DLD1 (cell line): ENCODE results near the gene PEG3.
"Not testable (repeated sequence)": the region's sequence is repeated elsewhere in the genome, so short reads cannot be mapped to it uniquely, and the experiment has no call there.

Experiments used
- in situ Hi-C: cut with HindIII; loops from 2 replicates; pipeline ENCODE4 v1.10.0; 2017; ENCODE audit warnings: low sequenced_read_pairs

The PEG3 gene

DNA sequence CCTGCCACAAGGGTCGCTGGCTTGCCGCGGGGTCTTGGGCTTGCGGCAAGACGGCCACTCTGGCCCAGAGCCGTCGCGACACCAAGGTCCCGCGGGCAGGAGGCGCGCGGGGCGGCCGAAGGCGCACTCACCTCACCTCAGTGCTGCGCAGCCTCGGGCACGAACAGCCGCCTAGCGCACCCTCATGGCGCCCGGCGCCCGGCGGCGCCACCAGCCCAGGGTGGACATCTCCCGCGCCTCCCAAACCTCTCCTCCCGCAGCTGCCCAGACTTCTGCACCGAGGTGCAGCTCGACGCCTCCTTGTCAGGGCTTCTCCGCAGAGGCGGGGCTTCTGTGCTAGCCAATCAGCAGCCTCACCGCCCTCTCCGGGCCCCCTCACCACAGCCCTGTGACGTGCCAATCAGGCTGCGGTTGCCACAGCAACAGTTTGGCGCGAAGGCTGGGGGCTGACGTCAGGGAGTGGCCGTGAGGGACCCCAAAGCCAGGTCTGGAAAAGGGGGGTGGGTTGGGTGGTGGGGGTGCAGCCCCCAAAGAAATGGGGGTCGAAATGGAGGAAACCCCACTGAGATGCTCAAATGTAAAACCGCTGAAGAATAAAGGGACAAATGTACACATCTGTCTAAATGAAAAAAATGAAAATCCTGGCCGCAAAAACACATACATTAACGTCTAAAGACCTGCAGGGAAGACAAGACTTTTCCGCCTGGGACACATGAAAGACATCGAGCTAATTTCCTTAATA lies at the start of gene PEG3, which contains the start of gene ZIM2:
PEG3 (minus strand) TSS at position 276 of the 742 bp plus-strand sequence. CDS start 16,071 bp downstream, outside the sequence.
ZIM2 (minus strand) TSS at position 276 of the 742 bp plus-strand sequence. CDS start 16,449 bp downstream, outside the sequence.
- in situ Hi-C loops = no loop called here

DNA sequence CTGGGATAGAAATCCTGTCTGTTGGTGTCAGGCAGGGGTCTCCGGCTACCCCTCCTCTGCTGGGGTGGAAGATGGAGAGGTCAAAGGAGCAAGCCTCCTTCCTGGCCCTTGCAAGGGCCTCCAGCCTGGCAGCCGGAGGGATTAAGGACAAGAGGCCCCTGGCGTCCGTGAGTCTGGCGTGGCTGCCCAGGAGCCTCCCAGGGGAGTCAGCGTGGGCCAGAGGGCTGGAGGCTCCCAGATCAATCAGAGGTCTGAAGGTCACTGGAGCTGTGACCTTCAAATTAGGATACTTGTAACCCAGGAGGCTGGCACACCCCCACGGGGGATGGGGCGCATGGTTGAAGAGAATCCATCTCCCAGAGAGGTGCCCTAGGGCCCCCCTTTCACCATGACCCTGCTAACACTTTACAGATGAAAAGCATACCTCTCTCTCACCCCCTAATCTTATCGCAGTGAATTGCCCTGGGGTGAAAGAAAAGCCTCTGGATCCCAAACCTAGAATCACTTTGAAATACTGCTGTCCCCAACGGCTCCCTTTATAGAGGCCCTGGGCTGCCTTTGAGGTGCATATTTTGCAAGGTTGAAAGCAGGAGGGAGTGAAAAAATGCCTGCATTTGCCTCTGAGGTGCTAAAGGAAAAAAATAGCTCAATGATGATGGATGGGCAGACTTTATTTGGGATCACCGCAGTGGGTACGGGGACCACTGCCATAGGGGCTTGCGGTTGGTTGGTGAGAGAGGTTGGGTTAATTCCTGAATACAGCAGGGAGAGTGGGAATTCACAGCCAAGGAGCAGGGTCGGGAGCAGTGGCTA lies 44.9 kb upstream of the PEG3 start:
- in situ Hi-C loops = no loop called here

DNA sequence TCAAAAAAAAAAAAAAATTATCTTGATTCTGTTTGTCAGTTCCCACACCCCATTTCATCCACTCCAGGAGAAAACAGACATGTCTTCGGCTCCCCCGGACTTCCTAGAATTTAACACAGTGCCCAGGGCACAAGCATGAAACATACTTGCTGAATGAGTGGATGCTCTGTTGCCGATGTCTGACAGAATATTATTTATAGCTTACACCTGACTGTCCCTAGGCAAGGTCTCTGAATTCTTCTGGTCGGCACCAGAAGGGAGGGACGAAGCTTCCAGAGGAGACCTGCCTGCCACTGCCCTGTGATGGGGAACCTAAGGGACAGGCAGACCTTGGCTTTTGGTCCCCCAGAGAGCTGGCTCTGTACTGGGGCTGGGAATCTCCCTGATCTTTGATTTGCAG lies 43.9 kb upstream of the PEG3 start:
- in situ Hi-C loops = no loop called here

DNA sequence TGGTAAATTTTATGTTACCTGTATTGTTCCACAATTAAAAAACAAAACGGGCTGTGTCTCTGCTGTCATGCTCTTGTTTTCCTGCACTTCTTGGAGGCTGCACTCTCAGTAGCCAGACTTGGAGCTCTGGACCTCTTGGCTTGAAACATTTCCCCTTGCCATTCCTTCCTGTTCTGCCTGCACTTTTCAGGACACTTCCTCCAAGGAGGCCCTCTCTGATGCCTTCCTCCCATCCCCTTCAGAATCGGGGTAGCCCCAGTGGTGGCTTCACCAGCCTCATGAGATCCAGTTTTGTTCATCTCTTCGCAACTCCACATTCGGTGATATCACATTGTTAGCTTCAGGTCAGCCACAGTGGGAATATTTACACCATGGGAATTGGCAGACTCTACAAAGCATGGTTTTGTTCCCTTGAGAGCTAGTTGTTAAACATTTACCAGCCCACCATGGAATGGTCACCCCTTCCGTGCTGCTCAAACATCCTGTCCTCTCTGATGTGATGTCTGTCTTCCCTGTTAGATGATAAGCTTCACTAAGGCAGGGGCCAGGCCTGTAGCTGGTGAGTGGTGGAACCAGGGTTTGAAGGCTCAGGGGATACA lies 40.2 kb upstream of the PEG3 start:
- in situ Hi-C loops = no loop called here

DNA sequence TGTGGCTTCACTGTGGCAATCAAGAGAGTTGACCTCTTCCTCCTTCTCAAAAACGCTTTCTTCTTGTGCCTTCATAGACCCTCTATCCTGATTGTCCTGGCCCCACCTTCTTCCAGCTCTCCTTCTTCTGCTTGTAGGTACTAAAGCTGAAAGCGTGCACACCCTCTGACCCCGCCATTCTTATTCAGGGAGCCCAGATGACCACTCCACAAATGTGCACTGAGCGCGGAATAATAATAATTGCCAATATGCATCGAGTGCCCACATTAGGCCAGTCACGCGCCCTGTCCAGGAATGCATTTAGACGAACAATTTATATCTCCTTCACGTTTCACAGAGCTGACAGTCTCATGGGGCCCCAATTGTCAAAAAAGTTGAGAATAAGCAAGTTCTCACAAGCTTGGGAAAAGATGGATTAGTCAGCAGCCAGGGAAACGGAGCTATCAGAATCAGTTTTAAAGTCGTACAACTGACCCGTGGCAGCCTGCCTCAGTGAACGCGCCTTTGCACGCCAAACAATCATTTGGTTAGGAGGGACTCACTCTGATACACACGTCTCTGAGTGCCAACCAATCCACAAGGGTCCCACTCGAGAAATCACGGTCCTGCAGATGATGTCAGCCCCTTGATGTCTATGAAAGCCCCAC lies 36.7 kb upstream of the PEG3 start:
- in situ Hi-C loops = no loop called here

DNA sequence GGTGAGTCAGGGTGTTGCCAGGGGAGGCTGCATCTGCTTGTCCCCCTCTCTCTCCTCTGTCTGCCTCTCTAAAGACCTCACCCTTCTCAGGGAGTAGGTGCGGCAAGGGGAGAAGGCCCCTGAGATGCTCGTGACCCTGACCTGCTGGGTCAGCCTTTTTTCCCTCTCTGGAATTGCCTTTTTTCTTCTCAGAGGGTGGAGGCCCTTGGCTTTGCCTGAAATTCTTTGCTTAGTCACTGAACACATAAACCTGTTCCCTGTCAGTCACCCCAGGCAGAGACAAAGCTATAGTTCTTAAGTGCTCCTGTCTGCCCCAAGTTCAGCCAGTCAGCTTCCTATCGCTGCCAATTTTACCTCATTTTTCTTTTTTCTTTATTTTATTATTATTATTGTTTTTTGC lies 35.2 kb upstream of the PEG3 start:
- in situ Hi-C loops = no loop called here

DNA sequence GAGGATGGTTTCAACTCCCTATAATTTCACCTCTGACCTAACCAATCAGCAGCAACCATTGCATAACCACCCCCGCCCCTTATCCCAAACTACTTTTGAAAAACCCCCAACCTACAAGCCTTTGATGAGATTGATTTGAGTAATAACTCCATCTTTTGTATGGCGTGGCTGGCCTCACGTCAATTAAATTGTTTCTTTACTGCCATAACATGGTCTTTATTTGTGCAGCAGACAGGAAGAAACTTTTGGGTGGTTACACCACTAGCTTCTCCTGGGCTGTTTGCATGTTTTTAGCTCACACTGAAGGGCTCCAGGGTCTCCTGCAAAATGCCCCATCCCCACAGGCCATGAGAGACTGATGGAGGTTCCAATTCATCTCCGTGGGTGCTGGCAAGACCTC lies 34.0 kb upstream of the PEG3 start:
- in situ Hi-C loops = no loop called here

DNA sequence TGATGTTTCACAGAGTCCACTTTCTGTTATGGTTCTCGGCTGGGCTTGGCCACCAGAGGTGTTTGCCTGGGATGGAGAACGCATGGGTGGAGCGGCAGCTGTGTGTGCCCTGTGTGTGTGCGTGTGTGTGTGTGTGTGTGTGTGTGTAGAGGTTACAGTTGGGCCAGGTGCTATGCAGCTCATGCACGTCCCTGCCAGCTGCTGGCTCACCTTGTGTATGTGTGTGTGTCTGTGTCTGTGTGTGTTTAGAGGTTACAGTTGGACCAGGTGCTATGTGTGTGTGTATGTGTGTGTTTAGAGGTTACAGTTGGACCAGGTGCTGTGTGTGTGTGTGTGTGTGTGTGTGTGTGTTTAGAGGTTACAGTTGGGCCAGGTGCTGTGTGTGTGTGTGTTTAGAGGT lies 33.0 kb upstream of the PEG3 start:
- in situ Hi-C loops = no loop called here

DNA sequence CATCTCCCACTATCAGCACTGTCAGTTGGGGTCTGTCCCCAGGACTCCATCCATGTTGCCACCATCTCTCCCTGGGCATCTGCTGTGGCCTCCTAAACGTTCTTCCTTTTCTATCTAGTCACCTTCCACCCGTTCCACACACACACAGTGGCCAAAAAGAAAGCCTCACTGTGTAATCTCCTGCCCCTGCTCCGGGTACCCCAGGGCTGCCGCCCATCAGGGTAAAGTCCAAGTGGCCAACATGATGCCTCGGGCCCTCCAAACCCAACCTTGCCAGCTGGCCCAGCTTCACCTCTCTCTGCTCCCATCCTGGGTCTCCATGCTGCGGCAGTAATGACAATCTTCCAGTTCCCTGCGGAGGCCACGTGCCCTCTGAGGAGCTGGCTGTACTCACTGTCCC lies 29.4 kb upstream of the PEG3 start:
- in situ Hi-C loops = no loop called here

DNA sequence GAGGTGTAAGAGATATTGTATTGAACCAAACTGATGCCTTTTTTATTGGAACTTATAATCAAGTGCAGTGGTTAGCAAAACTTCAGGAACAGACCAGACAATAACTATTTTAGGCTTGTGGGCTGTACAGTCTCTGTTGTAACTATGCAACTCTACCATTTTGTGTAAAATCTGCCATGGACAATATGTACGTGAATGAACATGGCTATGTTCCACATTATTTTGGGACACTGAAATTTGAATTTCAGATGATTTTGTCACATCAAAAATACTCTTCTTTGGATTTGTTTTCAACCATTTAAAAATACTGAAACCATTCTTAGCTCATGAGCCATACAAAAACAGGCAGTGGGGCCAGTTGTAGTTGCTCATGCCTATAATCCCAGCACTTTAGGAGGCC lies 27.9 kb upstream of the PEG3 start:
- in situ Hi-C loops = no loop called here

DNA sequence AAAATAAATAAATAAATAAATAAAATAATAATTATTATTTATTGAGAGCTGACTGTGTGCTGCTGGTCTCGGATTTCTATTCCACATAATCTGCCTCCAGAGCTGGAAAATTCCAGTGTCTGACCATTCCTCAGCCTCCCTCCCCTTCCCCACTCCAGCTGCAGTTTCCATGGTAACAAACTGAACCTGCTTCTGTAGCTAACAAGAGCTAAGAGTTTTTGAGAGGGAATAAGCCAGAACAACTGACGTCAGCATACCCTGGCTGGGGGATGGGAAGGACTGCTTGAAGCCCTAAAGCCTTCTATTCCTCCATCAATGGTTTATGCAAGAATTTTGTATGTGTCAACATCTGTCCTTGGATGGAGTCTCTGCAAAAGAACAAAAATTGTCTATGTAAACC lies 26.0 kb upstream of the PEG3 start:
- in situ Hi-C loops = no loop called here

DNA sequence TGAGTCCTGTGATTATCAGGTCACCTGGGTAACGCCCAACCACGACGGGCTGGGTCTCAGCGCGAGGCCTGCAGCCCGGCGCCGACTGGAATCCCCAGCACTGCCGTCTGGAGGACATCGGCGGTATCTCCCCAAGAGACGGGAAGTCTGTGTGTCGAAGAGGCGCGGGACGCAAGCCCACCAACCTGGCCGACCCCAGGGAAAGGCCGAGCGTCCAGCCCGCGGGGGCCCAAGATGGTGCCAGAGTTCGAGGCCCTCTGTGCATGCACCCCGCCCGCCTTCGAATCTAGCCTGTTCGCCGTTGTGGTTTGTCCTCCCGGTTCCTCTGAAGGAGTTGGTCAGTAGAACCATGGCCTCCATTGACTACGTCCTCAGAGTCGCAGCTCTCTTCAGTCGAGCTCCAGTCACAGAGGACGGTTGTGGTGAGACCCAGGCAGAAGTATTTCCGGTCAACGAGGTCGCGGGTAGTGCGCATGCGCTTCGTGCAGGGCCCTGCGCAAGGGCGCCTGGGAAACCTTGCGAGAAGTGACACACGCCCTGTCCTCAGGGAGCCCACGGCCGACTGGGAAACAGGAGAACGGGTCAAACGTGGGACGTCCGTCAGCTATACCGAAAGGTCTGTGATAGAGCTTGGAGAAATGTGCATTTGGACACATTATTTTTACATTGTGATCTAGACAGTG lies 24.1 kb upstream of the PEG3 start:
- in situ Hi-C loops = no loop called here

DNA sequence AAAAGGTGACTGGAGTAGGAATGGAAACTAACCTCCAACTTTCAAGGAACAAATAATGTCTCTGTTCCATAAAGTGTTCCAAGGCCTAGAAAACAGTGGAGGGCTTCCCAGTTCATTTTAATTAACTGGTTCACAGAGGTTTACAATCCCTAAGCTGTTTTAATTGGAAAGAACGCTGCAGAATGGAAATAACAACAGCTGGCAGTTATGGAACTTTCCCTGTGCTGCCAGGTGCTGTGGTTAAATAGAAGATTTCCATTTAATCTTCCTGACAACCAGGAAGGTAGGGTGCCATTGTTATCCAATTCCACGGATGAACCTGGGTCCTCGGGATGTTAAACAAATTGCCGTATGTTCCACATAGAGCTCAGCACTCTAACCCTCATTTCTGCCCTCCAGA lies 22.2 kb upstream of the PEG3 start:
- in situ Hi-C loops = no loop called here

DNA sequence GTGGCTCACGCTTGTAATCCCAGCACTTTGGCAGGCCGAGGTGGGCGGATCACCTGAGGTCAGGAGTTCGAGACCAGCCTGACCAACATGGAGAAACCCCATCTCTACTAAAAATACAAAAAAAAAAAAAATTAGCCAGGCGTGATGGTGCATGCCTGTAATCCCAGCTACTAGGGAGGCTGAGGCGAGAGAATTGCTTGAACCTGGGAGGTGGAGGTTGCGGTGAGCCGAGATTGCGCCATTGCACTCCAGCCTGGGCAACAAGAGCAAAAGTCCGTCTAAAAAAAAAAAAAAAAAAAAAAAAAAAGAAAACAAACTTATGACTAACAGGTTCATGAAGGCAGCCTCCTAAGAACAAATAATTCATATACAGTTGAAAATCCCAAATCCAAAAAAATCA lies 19.9 kb upstream of the PEG3 start:
- in situ Hi-C loops = not testable (repeated sequence)

DNA sequence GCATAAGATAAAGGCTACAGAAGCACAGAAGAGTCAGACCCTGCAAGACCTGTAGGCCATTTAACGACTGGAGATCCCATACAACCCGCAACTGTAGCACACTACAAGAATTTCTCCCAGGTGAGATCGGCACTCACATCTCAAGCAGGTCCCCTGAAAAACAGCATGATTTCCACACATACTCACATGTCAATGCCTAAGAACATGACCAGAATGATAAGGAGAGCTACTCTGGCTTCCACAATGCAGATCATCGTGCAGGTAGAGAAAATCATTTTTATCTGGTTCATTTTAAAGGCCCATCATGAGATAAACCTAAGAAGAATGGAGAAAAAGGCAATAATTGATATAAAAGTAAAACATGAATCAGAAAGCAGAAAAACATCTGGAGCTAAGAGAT lies 17.5 kb upstream of the PEG3 start:
- in situ Hi-C loops = no loop called here

DNA sequence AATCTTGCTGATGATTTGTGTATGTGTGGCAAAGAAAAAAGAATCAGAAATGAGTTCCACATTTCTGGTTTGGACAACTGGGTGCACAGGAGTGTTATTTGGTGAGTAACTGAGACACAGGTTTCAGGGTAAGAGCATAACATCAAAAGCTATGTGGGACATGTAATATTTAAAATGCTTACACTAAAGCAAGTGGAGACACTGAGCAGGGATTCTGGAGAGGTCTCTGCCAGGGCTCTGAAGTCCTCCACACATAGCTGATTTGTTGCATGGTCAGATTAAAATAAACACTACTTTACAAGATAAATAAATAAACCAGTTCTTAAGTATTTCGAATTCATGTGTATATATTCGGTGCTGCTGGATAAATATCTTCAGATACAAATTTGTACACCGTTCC lies 16.3 kb upstream of the PEG3 start:
- in situ Hi-C loops = no loop called here

DNA sequence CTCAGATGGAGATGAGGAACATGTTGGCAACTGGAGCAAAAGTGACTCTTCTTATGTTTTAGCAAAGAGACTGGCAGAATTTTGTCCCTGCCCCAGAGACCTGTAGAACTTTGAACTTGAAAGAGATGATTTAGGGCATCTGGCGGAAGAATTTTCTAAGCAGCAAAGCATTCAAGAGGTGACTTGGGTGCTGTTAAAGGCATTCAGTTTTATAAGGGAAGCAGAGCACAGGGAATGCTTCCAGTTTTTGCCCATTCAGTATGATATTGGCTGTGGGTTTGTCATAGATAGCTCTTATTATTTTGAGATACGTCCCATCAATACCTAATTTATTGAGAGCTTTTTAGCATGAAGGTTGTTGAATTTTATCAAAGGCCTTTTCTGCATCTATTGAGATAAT lies 11.8 kb upstream of the PEG3 start:
- in situ Hi-C loops = not testable (repeated sequence)

DNA sequence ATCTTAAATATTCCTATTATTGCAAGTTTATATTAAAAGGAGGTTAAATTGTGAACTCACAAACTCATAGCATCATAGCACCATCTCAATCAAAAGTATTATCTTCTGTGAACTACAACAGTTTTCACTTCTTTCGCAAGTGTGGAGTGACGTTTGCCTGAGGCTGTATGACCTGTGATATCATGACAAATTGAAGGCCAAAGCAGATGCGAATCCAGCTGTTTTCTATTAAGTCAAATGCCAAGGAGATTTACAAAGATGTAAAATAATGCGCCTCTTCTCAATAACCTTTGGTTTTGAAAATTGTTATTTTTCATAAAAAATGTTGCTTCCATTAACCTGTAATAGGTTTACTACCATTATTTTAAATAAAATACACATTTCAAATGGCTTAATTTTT lies 7.6 kb upstream of the PEG3 start:
- in situ Hi-C loops = no loop called here

DNA sequence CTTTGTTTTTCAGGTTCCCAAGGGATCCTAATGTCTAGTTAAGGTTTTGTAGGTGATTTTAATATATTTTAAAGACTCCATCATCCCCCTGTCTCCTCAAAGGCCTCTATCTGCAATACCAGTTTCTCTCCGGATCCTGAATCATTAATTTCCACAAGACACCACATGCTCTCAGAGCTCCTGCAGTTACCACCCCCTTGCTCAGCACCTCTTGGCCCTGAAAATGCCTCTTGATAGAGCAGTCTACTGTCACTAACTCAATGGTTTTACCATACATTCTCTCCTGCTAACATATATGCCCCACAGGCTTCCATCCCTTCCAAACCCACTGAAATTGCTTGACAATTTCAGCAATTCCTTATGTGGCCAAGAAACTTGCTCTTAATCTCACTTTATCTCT lies 1.9 kb upstream of the PEG3 start:
- in situ Hi-C loops = no loop called here

DNA sequence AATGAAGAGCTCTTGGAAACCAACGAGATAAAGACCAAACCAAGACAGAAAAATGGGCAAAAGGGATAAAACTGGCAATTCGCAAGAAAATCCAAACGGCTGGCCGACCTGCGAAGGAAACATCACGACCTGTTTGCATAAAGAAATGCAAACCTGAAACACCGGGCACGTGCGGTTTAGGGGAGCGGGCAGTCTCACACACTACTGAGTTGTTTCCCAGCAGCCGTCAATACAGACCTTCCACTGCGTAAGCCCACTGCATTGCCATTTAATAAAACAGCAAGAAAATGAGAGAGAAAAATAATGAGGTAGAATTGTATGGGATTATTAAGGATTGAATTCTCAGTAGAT lies 642 bp upstream of the PEG3 start:
- in situ Hi-C loops = no loop called here
